Stimulated activated naive B cell treated with anti-CD40 and anti-IgM and Interleukin-4, amounts not matched to agents 10 μg/mL and 1 μg/mL and 100 μg/mL, for 72 hours (primary cell): ENCODE data around the gene GBA3.

Experiments used
- ATAC-seq, 2 donors: fragments of 150-1000 bp; cut with Tn5 transposase; replicated peaks; 2 replicates each; pipeline ENCODE4 v1.10.0; 2021; ENCODE audit warnings: moderate library complexity in 1 of 2
- DNase-seq: peaks from one replicate; pipeline ENCODE4 v3.0.0; 2021
- H3K27ac Mint-ChIP-seq: one replicate; pipeline ENCODE4 v1.8.0; 2022; ENCODE audit warnings: mild to moderate bottlenecking, mixed read lengths
- H3K27me3 Mint-ChIP-seq, 2 donors: one replicate each; pipeline ENCODE4 v1.8.0; 2022; ENCODE audit warnings: mixed read lengths in 2 of 2
- H3K36me3 Mint-ChIP-seq, 2 donors: one replicate each; pipeline ENCODE4 v1.8.0; 2022; ENCODE audit warnings: mixed read lengths in 2 of 2, mild to moderate bottlenecking in 1 of 2
- H3K4me1 Mint-ChIP-seq, 2 donors: one replicate each; pipeline ENCODE4 v1.8.0; 2022; ENCODE audit warnings: mixed read lengths in 2 of 2, mild to moderate bottlenecking in 1 of 2
- H3K4me3 Mint-ChIP-seq, 2 donors: one replicate each; pipeline ENCODE4 v1.8.0; 2022; ENCODE audit warnings: mild to moderate bottlenecking in 2 of 2, mixed read lengths in 2 of 2, moderate library complexity in 1 of 2
- H3K9me3 Mint-ChIP-seq, 2 donors: one replicate each; pipeline ENCODE4 v1.8.0; 2022; ENCODE audit warnings: mixed read lengths in 2 of 2, mild to moderate bottlenecking in 1 of 2

Gene GBA3

GRCh38 chr4:22778547-22779163 lies 85.9 kb downstream of the GBA3 start:
- no peak for ATAC-seq
- no peak overlapping the region for H3K4me3 Mint-ChIP-seq
- DNase-seq = no peak
- H3K27me3 Mint-ChIP-seq = peaks cover 0 to 6% of the 10 kb centered on the region in 2 donors
- H3K4me1 Mint-ChIP-seq = no peaks in the 10 kb centered on the region
- peaks cover 0 to 4% of the 10 kb centered on the region in 2 donors for H3K9me3 Mint-ChIP-seq
- no peaks in the 10 kb centered on the region for H3K36me3 Mint-ChIP-seq
- no peak overlapping the region for H3K27ac Mint-ChIP-seq

- ATAC-seq (no peak), DNase-seq (no peak)
- H3K27ac Mint-ChIP-seq = no peak overlapping the region
- peaks cover 0 to 6% of the 10 kb centered on the region in 2 donors for H3K9me3 Mint-ChIP-seq
- H3K36me3 Mint-ChIP-seq = no peaks in the 10 kb centered on the region
- peaks cover 0 to 6% of the 10 kb centered on the region in 2 donors for H3K27me3 Mint-ChIP-seq
- no peaks in the 10 kb centered on the region for H3K4me1 Mint-ChIP-seq
- H3K4me3 Mint-ChIP-seq = no peak overlapping the region
Measured at GRCh38 chr4:22780317-22780716, 87.6 kb downstream of the GBA3 start.

GRCh38 chr4:22780797-22781196 lies 88.1 kb downstream of the GBA3 start:
- no peak for ATAC-seq
- Mint-ChIP-seq H3K4me1 (no peaks in the 10 kb centered on the region), H3K4me3 (no peak overlapping the region), H3K27me3 (peaks cover 0 to under 1% of the 10 kb centered on the region in 2 donors), H3K36me3 (no peaks in the 10 kb centered on the region), H3K9me3 (peaks cover 0 to 3% of the 10 kb centered on the region in 2 donors), H3K27ac (no peak overlapping the region)
- no peak for DNase-seq

- DNase-seq (peak; percentile 18), ATAC-seq (peak; percentile 86 to 89)
- Mint-ChIP-seq H3K27me3 (no peaks in the 10 kb centered on the region), H3K9me3 (peaks cover 4 to 12% of the 10 kb centered on the region in 2 donors), H3K36me3 (no peaks in the 10 kb centered on the region), H3K27ac (no peak overlapping the region), H3K4me3 (no peak overlapping the region), H3K4me1 (peaks cover 5 to 8% of the 10 kb centered on the region in 2 donors)
Measured at GRCh38 chr4:22787753-22788375, 95.1 kb downstream of the GBA3 start.

- no peak for ATAC-seq
- no peak overlapping the region for H3K27ac Mint-ChIP-seq
- no peak overlapping the region for H3K4me3 Mint-ChIP-seq
- H3K36me3 Mint-ChIP-seq = no peaks in the 10 kb centered on the region
- H3K4me1 Mint-ChIP-seq = peaks cover 5 to 8% of the 10 kb centered on the region in 2 donors
- H3K27me3 Mint-ChIP-seq = no peaks in the 10 kb centered on the region
- H3K9me3 Mint-ChIP-seq = peaks cover 4 to 10% of the 10 kb centered on the region in 2 donors
- no peak for DNase-seq
Measured at GRCh38 chr4:22790631-22791030, 97.9 kb downstream of the GBA3 start.

GRCh38 chr4:22794732-22795131 lies 102.0 kb downstream of the GBA3 start:
- no peaks in the 10 kb centered on the region for H3K4me1 Mint-ChIP-seq
- ATAC-seq (no peak), DNase-seq (no peak)
- no peaks in the 10 kb centered on the region for H3K36me3 Mint-ChIP-seq
- H3K27ac Mint-ChIP-seq = no peak overlapping the region
- H3K4me3 Mint-ChIP-seq = no peak overlapping the region
- H3K27me3 Mint-ChIP-seq = no peaks in the 10 kb centered on the region
- peaks cover 0 to 4% of the 10 kb centered on the region in 2 donors for H3K9me3 Mint-ChIP-seq

GRCh38 chr4:22801391-22801790 lies 108.7 kb downstream of the GBA3 start:
- no peak overlapping the region for H3K27ac Mint-ChIP-seq
- H3K4me3 Mint-ChIP-seq = no peak overlapping the region
- H3K4me1 Mint-ChIP-seq = no peaks in the 10 kb centered on the region
- DNase-seq (no peak), ATAC-seq (no peak)
- no peaks in the 10 kb centered on the region for H3K27me3 Mint-ChIP-seq
- no peaks in the 10 kb centered on the region for H3K36me3 Mint-ChIP-seq
- peaks cover 0 to 4% of the 10 kb centered on the region in 2 donors for H3K9me3 Mint-ChIP-seq

GRCh38 chr4:22802876-22803275 lies 110.1 kb downstream of the GBA3 start:
- ATAC-seq (no peak), DNase-seq (no peak)
- Mint-ChIP-seq H3K36me3 (no peaks in the 10 kb centered on the region), H3K4me1 (no peaks in the 10 kb centered on the region), H3K9me3 (peaks cover 0 to 4% of the 10 kb centered on the region in 2 donors), H3K27ac (no peak overlapping the region), H3K4me3 (no peak overlapping the region), H3K27me3 (no peaks in the 10 kb centered on the region)

- H3K4me3 Mint-ChIP-seq = no peak overlapping the region
- no peaks in the 10 kb centered on the region for H3K36me3 Mint-ChIP-seq
- no peak for DNase-seq
- H3K4me1 Mint-ChIP-seq = no peaks in the 10 kb centered on the region
- H3K27ac Mint-ChIP-seq = no peak overlapping the region
- H3K27me3 Mint-ChIP-seq = no peaks in the 10 kb centered on the region
- peaks cover 0 to 7% of the 10 kb centered on the region in 2 donors for H3K9me3 Mint-ChIP-seq
- ATAC-seq = no peak
Measured at GRCh38 chr4:22803512-22803911, 110.8 kb downstream of the GBA3 start.

GRCh38 chr4:22814906-22815305 lies 122.2 kb downstream of the GBA3 start:
- Mint-ChIP-seq H3K4me3 (no peak overlapping the region), H3K27me3 (peaks cover 0 to 4% of the 10 kb centered on the region in 2 donors), H3K36me3 (peaks cover 0 to 1% of the 10 kb centered on the region in 2 donors), H3K9me3 (peaks cover 7 to 8% of the 10 kb centered on the region in 2 donors), H3K27ac (no peak overlapping the region), H3K4me1 (no peaks in the 10 kb centered on the region)
- ATAC-seq = no peak
- DNase-seq = no peak

GRCh38 chr4:22824091-22824490 lies 131.4 kb downstream of the GBA3 start:
- Mint-ChIP-seq H3K9me3 (peaks cover 0 to 4% of the 10 kb centered on the region in 2 donors), H3K36me3 (no peaks in the 10 kb centered on the region), H3K27me3 (no peaks in the 10 kb centered on the region), H3K27ac (no peak overlapping the region), H3K4me1 (no peaks in the 10 kb centered on the region), H3K4me3 (no peak overlapping the region)
- no peak for ATAC-seq
- DNase-seq = no peak

- Mint-ChIP-seq H3K9me3 (peaks cover 0 to 2% of the 10 kb centered on the region in 2 donors), H3K4me1 (no peaks in the 10 kb centered on the region), H3K27ac (no peak overlapping the region), H3K4me3 (no peak overlapping the region), H3K27me3 (no peaks in the 10 kb centered on the region), H3K36me3 (no peaks in the 10 kb centered on the region)
- ATAC-seq = no peak
- DNase-seq = no peak
Measured at GRCh38 chr4:22842360-22843018, 149.8 kb downstream of the GBA3 start.

- DNase-seq (no peak), ATAC-seq (no peak)
- no peaks in the 10 kb centered on the region for H3K36me3 Mint-ChIP-seq
- H3K9me3 Mint-ChIP-seq = no peaks in the 10 kb centered on the region
- no peaks in the 10 kb centered on the region for H3K4me1 Mint-ChIP-seq
- H3K27ac Mint-ChIP-seq = no peak overlapping the region
- no peak overlapping the region for H3K4me3 Mint-ChIP-seq
- H3K27me3 Mint-ChIP-seq = no peaks in the 10 kb centered on the region
Measured at GRCh38 chr4:22848332-22848731, 155.6 kb downstream of the GBA3 start.

GRCh38 chr4:22850055-22850454 lies 157.3 kb downstream of the GBA3 start:
- no peak for DNase-seq
- no peak for ATAC-seq
- Mint-ChIP-seq H3K27me3 (no peaks in the 10 kb centered on the region), H3K9me3 (no peaks in the 10 kb centered on the region), H3K27ac (no peak overlapping the region), H3K36me3 (no peaks in the 10 kb centered on the region), H3K4me3 (no peak overlapping the region), H3K4me1 (no peaks in the 10 kb centered on the region)

GRCh38 chr4:22850630-22851029 lies 157.9 kb downstream of the GBA3 start:
- H3K4me3 Mint-ChIP-seq = no peak overlapping the region
- H3K27me3 Mint-ChIP-seq = no peaks in the 10 kb centered on the region
- ATAC-seq (no peak), DNase-seq (no peak)
- no peaks in the 10 kb centered on the region for H3K9me3 Mint-ChIP-seq
- H3K27ac Mint-ChIP-seq = no peak overlapping the region
- no peaks in the 10 kb centered on the region for H3K4me1 Mint-ChIP-seq
- H3K36me3 Mint-ChIP-seq = no peaks in the 10 kb centered on the region
